Posterior cingulate gyrus (tissue), 11 donors: ENCODE data around the gene ANXA11.

Source experiments
- DNase-seq, 10 donors: peaks; one replicate each; pipeline versions ENCODE4 v3.0.0 to v3.0.0-alpha.2; 2020 to 2021; ENCODE audit warnings: mixed read lengths in 3 of 10
- intact Hi-C: fragments of 100-400 bp; cut with DNase I; formaldehyde crosslinking; loops from one replicate; pipeline ENCODE4 v1.15.1; 2023

Gene ANXA11

DNA sequence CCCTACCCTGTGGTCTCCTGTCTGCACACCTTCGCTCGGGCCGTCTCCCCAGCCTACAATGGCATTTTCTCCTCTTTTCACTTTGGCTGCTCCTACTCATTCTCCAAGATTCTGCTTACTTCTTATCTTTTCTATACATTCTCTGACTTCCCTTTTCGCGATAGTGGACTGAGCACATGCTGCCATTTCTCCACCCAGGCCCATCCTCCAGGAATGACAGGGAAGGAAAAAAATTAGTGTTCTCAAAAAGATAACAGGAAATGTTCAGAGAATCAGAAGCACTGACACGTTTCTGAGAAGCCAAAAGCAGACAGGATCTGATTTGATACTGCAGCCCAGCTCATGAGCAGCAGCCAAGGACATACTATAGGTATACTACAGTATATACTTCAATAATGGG is 6.4 kb upstream of the ANXA11 start:
- intact Hi-C loops: no loop called here
- DNase-seq: no peak

DNA sequence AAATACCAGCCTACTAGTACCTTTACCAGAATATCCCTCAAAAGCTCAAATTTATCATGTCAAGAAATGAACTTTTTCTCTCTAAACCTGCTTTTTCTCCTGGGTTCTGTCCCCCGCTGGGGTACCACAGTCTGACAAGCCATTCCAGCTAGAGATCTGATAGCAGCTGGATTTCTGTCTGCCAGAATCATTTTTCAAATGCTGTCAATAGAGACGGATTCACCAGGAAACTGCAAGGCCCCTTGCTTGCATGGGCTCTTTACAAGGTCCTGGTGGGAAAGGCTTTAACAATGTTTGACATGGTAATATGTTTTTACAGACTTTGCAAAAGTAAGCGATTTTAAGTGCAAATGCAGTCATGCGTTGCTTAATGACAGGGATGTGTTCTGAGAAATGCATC is 4.9 kb upstream of the ANXA11 start:
- intact Hi-C loops: no loop called here
- no peak for DNase-seq

DNA sequence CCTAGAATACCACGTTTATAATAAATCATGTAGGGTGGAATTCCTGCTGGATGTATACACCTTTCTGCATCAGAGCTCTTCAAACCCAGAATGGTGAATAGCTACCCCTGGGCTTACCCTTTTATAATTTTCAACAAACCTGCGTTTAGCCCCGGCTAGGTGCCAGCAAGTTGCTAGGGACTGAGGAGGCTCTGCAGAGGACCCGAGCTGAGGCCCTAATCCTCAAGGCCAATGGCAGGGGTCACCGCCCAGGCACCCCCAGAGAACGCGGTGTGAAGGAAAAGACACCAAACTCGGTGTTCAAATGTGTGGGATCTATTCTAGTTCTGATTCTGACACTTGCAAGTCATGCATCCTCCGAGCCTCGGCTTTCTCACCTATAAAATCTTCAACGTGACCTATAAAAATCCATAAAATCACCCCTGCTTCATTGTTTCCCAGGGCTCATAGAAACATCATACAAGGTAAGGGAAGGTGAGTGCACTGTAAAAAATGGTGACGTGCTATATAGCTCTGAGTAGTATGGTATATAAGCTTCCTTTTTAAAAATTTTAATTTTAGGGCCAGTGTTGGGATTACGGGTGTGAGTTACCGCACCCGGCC is 2.5 kb upstream of the ANXA11 start:
- intact Hi-C loops: no loop called here
- DNase-seq: no peak

- intact Hi-C loops: no loop called here
- DNase-seq: no peak
These were observed 929 bp upstream of the ANXA11 start for GRCh38 chr10:80206277-80206655.

DNA sequence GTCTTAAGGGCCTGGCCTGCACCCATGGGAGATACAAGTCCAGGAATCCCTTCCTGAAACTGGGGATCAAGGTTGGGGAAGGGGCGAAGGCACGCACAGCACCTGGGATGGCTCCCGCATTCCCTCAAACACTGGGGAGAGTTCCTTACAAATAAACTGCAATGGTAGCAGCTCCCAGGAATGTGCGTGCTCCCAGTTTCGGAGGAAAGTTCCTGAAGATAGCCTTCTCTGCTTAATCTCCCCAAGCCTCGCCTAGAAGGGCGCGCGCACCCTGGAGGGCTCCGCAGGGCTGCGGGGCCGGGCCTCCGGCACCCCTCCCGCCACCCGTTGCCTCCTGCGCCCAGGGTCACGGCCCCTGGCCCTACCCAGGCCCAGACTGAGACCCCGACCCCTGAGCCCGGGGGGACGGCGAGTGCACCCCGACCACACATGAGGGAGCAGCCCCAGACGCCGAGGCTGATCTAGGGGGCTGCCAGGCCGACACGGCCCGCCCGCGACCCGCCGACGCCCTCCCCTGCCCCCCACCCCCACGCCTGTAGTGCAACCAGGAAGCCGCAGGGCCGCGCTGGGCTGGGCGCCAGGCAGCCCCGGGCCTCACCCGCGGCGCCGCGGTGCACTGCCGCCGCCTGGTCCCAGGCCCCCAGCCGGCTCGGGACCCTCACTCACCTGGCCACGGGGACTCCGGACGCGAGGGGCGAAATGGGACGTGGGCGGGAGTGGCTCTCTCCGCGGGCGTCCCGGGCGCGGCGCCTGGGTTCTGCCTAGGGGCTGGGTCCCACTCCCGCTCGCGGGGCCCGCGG is 460 bp downstream of the ANXA11 start:
- DNase-seq: peak in 1 of 10 donors; percentile 76
- intact Hi-C loops: loop anchor here (5.0 kb wide), 1 partner anchor 48 kb away; no protein-coding TSS in a partner anchor

DNA sequence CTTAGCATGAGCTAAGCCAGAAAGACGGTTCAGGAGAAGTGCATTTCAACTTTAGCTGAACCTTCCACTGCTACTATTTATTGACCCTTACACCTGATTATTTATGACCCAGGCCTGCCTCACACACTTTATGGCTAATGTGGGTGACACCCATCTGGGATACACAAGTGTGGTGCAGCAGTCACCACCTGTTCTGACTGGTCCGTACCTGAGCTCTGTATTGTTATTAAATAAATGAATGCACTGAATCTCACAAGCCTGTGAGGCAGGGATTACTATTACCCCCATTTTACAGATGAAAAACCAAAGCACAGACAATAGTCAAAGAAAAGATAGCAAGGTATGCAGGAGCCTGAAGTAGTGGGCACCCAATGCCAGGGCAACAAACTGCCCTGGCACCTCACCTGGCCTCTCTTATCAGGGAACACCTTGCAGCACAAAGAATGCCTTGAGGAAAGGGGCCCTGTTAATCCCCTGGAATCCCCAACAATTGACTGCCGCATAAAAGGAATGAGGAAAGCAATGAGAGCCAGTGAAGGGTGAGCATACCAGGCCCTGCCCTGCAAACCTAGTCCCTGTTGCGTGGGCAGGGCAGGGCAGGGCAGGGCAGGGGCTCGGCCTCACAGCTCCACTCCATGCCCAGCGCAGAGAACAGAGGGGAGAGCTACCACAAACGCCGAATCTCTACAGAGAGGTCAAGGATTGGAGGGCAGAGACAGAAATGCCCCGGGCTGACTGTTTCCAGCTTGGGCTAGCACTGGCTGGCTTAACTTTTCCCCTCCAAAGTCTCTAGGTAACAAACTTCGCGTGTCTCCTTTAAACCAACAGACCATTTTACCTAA is 1.3 kb downstream of the ANXA11 start:
- intact Hi-C loops: loop anchor here (5.0 kb wide), 1 partner anchor 47 kb away; no protein-coding TSS in a partner anchor
- DNase-seq: no peak

GRCh38 chr10:80202934-80203834 is 2.2 kb downstream of the ANXA11 start:
- intact Hi-C loops: loop anchor here (5.0 kb wide), 1 partner anchor 46 kb away; no protein-coding TSS in a partner anchor
- DNase-seq: no peak

- intact Hi-C loops: loop anchor here (5.0 kb wide), 1 partner anchor 45 kb away; no protein-coding TSS in a partner anchor
- DNase-seq: peak in 1 of 10 donors; percentile 88
These were observed 2.8 kb downstream of the ANXA11 start for GRCh38 chr10:80202530-80202929.

- DNase-seq: no peak
- intact Hi-C loops: loop anchor here (5.0 kb wide), 1 partner anchor 44 kb away; no protein-coding TSS in a partner anchor
These were observed 3.7 kb downstream of the ANXA11 start for GRCh38 chr10:80201608-80202141.

GRCh38 chr10:80200687-80201086 is 4.7 kb downstream of the ANXA11 start:
- DNase-seq: no peak
- intact Hi-C loops: loop anchor here (5.0 kb wide), 1 partner anchor 43 kb away; no protein-coding TSS in a partner anchor

DNA sequence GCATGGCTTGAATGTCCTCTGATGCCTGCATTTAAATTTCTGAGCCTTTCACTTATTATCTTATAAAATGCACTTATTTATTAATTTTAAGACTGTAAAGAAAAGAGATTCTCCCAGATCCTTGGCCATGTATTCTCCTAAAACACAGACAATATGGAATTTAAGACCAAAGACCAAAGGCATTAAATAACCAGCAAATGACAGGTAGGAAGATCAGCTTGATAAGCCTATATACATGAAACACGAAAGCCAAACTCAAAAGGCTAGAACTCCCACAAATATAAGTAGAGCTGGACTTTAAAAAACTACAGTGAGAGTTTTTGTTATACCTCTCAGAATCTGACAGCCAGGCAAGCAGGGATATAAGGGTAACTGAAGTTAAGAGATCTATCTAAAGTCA is 5.1 kb downstream of the ANXA11 start:
- intact Hi-C loops: loop anchor here (5.0 kb wide), 1 partner anchor 43 kb away; no protein-coding TSS in a partner anchor
- DNase-seq: no peak

DNA sequence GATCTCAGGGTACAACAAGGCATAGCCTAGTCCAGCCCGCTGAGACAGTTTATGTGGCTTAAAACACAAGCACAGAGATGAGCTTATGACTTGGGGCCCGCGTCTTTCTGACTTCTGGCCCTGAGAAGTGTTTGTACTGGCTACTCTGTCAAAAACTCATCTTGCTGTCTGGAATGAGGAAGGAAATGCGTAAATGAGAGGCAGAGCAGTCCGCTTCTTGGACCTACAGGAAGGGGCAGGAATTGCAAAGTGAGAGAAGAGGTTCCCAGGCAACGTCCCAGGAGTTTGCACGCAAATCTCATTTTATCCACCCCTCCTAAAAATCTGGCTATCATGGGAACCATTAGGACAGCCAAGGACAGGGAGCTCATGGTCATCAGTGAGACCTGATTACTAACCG is 5.5 kb downstream of the ANXA11 start:
- no peak for DNase-seq
- intact Hi-C loops: loop anchor here (5.0 kb wide), 1 partner anchor 43 kb away; no protein-coding TSS in a partner anchor

DNA sequence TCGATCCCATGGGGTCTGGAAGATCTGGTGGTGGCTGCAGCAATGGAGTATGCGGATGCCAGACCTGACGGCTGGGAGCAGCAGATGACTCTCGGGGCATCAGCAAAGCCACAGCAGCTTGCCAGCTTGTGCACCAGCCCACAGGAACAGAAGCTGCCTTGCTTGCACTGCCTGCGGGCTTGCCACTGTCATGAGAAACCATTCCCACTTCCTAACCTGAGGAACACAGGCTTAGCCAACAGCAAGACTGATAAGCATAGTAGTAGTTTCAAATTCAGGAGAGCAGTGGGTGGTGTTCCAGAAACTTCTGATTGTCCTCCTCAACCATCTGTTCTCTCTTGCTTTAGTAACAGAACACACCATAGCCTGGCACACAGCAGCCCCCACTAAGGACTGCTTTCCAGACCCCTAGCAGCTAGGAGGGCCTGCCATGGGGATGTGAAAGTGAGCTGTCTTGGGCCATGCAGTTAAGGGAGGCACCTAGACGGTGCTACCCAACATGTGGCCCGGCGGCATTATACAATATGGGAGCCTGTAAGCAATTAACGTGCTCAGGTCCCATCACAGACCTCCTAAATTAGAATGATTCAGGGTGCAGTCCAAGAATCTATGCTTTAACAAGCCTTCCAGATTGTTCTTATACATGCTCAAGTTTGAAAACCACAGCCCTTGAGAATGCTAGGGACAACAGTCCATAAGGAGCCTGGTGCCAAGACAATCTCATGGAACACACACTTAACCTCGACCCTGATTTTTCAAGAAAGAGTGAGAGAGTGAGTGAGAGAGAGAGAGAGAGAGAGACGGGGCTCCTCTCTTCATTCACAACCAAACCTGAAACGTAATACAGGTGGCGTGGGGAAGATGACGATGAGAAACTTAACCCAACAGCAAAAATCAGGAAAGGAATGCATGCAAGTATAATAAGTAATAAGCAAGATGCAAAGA is 7.1 kb downstream of the ANXA11 start:
- peak in 5 of 10 donors; percentile 29 to 93 (median 72) for DNase-seq
- intact Hi-C loops: no loop called here

DNA sequence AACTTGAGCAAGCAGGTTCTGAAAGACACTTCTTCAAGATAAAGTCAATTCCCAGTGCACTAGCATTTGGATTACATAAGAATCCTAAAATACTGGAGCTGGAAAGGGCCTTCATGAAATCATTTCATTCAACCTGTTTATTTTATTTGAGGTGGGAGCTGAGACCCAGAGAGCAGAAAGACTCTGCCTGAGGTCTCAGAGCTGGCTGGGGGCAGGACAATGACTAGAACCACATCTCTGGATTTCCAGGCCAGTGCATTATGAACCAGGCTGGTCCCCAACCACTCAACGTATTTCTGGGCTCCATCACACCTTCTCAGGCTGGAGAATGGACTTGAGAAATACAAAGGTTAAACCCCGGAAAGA is 8.4 kb downstream of the ANXA11 start:
- DNase-seq: no peak
- intact Hi-C loops: no loop called here

GRCh38 chr10:80196270-80196949 is 8.9 kb downstream of the ANXA11 start:
- intact Hi-C loops: no loop called here
- peak in 2 of 10 donors; percentile 27 to 87 for DNase-seq

- intact Hi-C loops: no loop called here
- DNase-seq: no peak
These were observed 10.2 kb downstream of the ANXA11 start for GRCh38 chr10:80195046-80195574.

GRCh38 chr10:80194373-80195045 is 10.8 kb downstream of the ANXA11 start:
- DNase-seq: peak in 1 of 10 donors; percentile 75
- intact Hi-C loops: no loop called here
